Stimulated activated CD4-positive, alpha-beta T cell treated with anti-CD3 and anti-CD28 coated beads, TNF-alpha, amount 100 ng/mL, for 4 hours (primary cell): ENCODE data around the gene ASPDH.

Source experiments
- DNase-seq, 3 experiments: peaks; one replicate each; pipeline ENCODE4 v3.0.0-alpha.2; 2020; ENCODE audit warnings: low read depth in 3 of 3

The ASPDH gene

DNA sequence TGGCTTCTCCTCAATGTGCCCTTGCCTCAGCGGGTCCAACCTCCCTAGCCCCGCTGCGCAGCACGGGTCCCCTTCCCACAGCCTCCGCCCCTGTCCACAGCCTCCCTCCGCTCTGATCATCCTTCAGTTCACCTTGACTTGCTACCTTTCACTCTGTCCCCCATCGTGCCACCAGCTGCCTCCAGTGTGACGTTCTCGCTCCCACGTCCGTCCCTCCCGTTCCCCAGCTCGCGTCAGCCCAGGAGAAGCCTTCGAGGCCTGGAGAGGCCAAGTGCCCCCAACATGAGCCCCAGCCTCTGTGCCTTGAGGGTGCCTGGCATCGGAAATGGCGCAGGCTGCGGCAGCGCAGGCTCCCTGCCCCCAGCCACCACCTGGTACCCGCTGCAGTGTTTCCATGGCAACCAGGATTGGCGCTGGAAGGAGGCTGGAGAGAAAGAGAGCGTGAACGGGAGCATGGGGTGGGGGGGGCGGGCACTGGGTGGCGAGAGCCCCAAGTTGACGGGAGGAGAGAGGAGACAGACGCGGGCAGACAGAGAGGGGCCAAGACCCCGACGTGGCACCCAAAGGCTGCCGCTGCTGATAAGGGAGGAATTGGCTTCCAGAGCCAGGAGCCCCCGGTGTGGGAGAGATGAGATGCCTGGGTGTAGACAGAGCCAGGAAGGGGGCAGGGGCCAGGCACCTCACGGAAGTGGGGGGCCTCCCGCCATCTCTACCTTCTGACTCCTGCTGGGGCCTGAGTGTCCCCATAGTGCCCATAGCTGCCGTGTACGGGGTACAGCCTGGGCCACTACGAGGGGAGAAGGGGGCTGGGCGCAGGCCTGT lies 844 bp upstream of the ASPDH start:
- no peak for DNase-seq

DNA sequence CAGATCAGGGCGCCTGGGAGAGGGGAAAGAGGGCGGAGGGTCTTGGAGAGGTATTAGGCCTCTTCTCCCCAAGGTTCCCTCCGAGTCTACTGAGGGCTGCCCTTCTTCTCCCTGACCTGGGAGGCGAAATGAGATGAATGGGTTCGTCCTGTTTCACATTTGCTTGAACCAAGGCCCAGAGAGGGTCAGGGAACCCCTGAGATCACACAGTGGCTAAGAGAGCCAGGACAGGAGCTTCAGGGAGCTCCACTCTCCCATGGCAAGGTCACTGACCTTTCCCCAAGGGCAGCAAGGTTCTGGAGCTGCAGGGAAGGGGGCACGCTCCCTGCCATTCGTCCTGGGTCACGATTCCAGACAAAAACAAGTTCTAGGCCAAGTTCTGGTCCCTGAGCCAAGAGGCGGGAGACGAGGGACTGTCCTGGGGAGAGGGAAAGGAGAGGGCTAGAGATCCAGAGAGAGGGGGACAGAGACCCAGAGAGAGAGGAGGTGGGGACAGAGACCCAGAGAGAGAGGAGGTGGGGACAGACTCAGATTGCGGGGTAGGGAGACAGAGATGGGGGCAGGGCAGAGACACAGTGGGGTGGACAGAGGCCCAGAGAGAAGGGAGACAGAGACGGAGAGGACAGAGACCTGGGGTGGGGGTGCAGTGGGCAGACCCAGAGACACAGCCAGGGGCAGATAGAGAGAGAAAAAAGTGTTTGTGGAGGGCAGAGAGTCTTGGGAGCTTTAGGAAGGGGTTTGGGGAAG lies 541 bp downstream of the ASPDH start:
- DNase-seq: no peak

DNA sequence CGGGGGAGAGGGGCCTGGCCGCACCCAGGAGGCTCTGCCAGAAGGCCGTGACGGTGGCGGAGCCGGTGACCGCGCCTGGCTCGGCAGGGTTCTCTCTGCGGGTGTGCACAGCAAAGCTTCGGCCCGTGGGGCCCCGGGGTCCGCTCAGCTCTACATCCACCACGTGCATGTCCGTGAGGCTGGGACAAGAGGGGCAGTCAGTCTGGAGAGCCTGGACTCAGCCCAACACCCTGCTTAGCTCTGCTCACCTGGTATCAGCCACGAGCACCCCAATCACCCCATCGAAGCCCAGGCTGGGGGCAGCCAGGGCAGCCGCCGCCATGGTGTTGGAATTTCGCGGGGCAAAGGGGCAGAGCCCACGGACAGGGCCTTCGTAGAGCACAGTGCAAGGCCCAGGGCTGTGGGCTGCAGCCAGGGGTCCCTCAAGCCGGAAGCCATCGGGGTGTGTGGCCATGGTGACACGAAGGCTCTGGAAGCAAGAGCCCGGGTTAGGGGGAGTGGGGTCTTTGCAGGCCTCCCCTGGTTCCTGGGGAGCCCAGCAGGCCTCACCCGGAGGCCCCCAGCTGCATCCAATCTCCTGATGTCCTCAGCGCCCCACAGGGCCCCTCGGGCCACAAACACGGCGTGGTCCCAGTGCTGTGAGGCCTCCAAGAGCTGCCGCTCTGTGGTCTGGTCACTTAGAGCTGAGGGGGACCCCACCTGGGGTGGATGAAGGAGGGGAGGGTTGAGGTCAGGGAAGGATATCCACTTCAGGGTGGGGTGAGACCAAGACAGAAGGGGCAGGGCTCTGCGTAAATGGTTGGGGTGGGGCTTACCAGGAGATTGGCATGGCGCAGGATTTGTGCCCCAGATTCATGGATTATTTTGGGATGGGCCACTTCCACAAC lies 1.4 kb downstream of the ASPDH start:
- DNase-seq: no peak

DNA sequence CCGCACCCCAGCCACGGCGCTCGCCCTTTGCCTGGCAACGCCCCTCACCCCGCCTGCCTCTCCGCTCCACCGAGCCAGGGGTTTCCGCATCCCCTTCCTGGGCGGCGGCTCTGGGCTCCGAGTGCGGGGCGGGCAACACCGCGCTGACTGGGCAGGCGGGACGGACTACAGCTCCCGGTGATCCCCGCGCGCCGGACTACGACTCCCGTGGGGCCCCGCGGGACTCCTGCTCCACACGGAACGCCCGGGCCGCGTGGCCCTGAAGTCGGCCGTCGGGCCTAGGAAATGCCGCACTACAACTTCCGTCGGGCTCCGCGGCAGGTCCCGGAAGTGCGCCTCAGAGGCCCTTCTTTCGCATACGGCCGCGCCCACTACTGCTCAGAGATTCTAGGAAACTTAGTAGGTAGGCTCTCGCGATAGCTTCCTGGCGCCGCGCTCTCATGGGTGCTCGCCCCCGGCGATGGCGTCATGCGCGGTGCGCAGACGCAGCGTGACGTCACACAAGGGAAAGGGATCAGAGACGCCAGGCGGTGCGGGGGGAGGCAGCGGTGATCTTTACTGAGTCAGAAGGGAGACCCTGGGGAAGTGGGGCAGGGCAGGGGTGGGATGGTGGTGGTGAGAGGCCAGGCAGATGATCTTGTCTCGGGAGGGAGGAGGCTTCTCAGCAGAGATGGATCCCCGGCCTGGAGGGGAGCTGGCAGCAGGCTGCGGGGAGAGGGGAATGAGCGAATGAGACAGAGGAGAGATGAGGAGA lies 2.5 kb downstream of the ASPDH start, which contains the start of gene JOSD2:
Gene JOSD2 (minus strand): TSS at position 123 of the 754 bp plus-strand sequence. CDS start 760 bp downstream, outside the sequence.
- peak; percentile 93 to 96 (median 95) for DNase-seq

DNA sequence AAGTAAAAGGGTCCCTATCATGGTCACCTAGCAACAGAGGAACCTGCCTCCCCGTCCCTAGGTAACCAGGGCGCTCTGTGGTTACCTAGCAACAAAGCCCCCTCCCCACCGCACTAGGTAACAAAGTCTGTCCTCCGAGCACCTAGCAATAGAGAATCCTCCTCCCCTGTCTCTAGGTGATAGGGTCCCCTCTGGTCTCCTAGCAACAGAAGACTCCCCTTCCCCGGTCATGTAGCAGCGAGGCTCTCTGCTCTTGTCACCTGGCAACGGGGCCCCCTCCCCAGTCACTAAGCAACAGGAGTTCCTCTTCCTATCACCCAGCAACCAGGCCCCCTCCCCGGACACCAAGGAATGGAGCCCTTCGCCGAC lies 3.0 kb downstream of the ASPDH start:
- no peak for DNase-seq

DNA sequence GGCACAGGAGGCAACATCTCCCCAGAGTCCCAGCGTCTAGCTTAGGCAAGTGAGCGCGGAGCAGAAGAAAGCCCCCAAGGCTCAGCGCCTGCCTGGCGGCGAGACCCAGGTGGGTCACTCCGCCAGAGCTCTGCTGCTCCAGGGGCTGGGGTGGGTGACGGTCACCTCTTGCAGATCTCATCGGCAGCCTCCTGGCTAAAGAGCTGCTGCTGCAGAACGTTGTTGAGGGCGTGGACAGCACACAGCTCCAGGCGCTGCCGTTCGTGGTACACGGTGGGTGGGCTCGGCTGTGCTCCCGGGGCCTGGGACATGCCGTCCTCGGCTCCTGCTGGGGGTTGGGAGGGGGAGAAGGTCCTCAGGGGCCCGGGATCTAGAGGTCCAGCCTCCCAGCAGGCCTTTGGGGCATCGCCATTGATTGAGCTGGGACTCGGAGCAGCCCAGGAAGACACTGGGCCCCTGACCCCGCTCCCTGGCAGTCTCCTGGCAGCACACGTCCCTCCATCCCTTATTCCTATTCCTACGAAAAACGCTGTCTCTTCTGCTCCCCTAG lies 3.5 kb downstream of the ASPDH start:
- DNase-seq: no peak

DNA sequence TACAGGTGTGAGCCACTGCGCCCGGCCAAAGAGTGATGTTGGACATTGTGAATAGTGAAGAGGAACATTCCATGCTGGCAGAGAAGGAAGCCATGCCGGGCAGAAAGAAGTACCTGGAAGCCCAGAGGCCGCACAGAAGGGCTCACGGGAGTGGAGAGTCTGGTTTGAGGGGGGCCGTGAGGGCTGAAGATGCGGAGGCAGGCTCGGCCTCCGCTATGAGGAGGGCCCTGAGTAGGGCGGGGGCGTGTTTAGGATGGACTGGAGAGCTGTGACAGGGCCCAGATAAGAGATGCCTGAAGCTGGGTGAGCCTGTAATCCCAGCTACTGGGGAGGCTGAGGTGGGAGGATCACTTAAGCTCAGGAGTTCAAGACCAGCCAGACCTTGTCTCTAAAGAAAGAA lies 4.3 kb downstream of the ASPDH start:
- no peak for DNase-seq

DNA sequence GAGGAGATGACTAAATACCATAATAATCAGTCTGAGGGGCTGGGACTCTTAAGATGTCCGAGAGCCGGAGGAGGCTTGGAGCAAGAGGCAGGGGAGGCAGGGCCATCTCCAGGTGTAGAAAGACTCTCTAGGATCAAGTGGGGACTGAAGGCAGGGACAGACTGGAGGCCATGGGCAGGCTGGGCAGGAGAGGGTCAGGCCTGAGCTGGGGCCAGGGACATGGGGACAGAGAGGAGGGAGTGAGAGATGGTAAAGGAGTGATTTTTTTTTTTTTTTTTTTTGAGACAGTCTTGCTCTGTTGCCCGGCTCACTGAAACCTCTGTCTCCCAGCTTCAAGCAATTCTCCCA lies 4.9 kb downstream of the ASPDH start:
- no peak for DNase-seq

DNA sequence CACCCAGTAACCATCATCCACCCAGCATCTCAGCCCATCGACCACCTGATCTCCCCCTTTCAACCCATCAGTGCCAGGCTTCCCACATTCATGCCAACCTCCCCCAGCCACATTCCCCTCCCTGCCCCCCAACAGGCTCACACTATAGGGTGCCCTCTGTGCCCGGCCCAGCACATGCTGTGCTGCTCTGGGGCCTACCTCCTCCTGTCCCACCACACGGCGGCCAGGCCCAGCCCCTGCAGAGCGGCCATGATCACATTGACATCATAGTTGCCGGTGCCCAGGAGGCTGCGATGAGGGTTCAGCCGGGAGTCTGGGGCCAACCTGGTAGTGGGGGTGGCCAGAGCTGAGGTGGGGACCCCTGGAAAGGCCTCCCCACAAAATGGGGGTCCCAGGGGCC lies 6.3 kb downstream of the ASPDH start:
- no peak for DNase-seq

DNA sequence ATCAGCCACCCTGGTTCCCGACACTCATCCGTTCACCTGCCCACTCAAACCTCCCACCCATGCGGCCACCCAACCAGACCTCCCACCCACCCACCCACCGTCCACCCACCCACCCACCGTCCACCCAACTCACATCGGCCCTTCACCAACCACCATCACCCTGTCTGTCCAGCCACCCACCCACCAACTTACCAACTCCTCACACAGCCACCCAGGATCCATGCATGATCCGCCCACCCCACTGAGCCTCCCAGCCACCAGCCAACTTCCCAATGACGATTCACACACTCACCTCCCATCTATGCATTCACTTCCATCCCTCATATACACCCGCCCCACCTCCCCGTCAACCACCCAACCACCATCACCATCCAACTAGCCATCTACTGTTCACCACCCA lies 7.0 kb downstream of the ASPDH start:
- DNase-seq: no peak

DNA sequence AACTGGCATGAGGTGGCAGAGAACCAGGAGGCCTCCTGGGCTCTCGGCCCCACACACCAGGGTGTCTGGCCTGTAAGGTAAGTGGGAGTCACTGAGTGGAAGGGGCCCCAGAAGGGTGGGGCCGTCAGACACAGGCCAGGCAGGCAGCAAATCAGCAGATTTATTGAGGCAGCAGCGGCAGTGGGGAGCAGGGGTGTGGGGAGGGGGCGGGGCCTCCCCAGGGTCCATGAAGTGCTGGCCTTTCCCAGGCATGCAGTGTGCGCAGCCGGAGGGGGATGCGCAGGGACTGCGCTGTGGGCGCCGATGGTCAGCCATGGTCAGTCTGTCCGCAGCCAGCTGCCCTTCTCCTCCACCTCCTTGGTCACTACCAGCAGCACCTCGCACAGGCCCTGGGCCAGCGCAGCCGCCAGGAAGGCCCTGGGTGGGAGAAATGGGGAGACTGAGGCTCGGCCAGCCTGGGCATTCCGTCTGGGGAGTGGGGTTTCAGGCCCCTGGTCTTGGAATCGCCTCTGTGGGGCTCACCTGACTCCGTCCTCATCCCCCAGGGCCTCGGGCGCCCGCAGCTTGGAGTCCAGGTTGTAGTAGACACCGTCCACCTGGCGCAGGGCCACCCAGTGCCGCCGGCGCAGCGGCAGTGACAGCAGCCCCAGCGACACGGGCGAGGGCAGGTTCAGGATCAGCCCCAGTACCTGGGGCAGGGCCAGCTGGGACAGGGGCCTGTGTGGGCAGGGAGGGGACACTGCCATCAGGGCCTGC lies 7.7 kb downstream of the ASPDH start:
- DNase-seq: no peak

DNA sequence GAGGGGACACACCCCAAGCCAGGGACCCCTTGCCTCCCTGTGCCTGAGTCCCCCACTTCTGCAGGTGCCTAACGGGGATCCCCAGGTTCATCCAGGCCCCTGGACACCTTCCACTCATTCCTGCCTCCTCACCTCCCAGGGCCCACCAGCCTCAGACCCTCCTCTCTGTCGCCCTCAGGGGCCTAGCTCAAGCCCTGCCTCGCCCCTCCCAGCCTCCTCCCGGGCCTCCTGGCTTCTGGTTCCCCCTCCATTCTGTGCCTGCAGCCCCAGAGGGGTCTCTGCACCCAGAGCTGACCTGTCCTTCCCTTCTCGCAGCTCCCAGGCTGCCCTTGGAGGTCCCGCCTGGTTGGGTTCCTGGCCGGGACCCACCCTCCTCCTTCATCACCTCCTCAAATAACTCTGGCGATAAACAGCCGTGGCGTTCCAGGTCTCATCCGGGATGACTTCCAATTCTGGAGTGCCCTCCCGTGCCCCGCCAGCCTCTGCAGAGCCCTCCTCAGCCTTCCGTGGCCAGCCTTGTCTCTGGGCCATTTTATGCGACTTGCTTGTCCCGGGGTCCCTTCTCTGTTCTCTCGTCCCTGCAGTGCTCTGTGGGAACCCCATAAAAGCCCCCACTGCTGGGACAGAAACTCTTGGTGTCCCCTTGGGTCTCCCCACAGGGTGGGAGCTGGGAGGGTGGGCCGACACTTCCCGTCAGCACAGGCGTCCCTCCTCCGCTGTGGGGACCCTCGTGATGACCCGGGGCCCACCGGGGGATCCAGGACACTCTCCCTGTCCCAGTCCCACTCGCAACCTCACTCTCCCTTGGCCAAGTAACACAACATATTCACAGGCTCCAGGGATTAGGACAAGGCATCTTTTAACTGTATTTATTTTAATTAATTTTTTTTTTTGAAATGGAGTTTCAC lies 11.9 kb downstream of the ASPDH start:
- no peak for DNase-seq

DNA sequence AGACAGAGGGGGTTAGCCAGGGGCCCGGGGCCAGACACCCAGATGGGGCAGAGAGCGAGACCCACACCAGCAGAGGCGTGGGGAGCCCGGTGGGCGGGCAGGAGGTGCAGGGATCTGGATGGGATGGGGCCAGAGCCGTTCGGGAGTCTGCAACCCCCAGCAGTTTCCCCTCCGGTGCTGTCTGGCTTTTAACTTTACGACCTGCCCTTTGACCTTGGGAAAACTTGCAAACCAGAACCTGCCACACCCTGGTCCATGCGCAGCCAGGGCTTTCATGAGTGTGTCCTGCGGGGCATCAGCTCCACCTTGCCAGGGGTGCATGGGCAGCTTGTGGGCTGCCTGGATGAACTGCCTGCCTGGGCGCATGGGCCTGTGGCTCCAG lies 12.5 kb downstream of the ASPDH start:
- DNase-seq: no peak

DNA sequence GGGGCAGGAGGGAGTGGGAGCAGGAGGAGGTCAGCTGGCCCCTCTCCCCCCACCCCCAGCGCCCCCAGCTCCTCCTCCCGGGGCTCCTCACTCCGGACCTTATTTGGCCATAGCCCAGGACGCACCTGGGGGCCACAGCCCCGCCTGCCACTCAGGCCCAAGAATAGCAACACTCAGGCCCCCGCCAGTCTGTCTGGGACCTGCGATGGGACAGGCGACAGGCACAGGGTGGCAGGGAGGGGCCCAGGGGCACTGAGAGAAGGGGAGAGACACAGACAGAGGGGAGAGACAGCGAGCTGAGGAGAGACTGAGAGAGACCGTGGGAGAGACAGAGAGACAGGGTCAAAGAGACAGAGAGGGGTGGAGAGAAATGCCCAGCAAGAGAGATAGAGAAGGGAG lies 13.0 kb downstream of the ASPDH start:
- no peak for DNase-seq

DNA sequence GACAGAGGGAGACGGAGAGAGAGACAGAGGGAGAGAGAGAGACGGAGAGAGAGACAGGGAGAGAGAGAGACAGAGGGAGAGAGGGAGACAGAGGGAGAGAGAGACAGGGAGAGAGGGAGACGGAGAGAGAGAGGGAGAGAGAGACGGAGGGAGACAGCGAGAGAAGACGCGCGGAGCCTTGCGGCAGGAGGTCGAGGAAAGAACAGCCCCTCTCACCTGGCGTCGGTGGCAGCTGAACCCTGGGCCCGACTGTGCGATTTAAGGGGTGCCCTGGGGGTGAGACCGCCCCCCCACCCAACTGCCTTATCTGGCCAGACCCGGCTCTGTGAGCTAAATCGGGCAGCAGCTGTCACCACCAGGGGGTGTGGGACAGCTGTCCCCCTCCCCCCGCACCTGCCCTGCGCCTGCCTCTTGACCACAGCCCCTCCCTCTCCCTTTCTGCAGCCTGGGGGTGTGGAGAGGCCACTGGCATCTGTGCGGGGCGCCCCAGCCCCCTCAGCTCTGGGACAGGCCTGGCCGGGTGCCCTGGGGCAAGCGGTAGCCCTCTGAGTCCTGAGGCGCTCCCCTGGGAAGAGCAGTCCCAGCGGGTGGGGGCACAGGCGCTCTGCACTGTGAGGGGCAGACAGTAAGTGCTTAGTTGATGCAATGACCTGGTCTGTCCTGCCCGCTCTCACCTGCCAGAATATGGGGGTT lies 13.5 kb downstream of the ASPDH start:
- DNase-seq: no peak

DNA sequence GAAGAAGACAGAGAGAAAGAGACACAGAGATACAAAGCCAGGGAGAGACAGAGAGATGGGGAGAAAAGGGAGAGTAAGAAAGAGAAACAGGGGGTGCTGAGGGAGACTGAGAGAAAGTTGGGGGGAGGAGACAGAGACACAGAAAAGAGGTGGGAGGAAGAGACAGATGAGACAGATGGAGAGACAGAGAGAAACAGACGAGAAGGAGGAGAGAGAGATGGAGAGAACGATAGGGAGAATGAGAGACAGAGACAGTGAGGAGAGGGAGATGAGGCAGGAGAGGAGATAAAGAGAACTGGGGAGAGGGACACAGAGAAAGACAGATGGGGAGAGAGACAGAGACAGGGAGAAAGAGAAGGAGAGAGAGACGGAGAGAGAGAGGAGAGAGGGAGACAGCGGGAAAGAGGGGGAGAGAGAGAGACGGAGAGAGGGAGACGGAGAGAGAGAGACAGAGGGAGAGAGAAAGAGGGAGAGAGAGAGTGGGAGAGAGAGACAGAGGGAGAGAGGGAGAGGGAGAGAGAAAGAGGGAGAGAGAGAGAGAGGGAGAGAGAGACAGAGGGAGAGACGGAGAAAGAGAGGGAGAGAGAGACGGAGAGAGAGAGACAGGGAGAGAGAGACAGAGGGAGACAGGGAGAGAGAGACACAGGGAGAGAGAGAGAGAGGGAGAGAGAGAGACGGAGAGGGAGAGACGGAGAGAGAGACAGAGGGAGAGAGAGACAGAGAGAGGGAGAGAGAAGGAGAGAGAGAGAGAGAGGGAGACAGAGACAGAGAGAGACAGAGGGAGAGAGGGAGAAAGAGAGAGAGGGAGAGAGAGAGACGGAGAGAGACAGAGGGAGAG lies 15.3 kb downstream of the ASPDH start:
- no peak for DNase-seq

DNA sequence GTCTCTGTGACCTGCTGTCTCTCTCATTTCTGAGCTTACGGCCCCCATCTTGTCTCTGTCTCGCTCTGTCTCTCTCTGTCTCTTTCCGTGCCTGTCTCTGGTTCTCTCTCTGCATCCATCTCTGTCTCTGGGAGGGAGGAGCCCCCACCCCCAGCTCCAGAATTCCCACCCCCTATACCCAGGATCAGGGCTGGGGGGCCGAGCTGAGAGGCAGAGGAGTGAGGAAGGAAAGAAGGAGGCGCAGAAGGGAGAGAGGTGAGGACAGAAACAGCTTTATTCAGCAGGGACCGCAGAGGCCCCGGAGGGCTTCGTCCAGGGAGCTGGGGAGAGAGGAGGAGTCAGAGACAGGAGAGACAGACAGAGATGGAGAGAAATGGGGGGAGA lies 16.7 kb downstream of the ASPDH start:
- DNase-seq: no peak
